ENCODE measurements around the gene GPSM3. TPM values are rescaled to one million over a fixed set of nuclear protein-coding genes. Genes with fewer than 3 reads are reported as not detected.

Gene GPSM3
- total and polyA plus RNA-seq, 2 donors (not counting 3 experiments of a cell fraction or from before 2014, with no cell fraction given), result 19.5 to 21.6 TPM

DNA sequence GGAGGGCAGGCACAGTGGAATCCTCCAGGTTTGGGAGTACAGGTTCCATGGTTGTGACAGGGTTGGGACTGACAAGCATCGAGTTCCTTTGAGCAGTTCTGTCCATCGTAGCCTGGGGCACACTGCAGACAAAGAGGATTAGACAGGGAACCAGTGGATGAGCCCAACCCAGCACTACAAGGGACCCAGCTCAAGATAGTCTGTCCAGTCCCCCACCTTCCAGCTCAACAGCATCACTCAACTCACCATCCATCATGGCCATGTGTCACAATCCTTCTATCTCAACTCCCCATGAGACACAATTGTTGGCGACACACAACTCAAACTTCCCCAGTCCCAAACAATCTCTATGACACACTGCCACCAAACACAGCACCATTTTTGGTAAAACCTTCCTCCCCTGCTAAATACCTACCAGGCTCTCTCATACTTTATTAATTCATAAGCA, 11.8 kb upstream of the GPSM3 start:
- BruUV-seq (replicated peaks), result no TSS peak
- Histone ChIP-seq H3K36me3 (ENCODE audit: control insufficient read depth in 2 of 2, extremely low read depth in 1 of 2, insufficient read depth in 2 of 2, low read length in 2 of 2) (peaks cover 7 to 12% of the 10 kb centered on the region in 2 experiments), H3K9ac (replicated peaks; ENCODE audit: extremely low read depth, insufficient read depth, low read length) (no peak overlapping the region), H3K4me3 (replicated peaks in 1 of 3; ENCODE audit: insufficient read depth in 1 of 3, low read depth in 1 of 3, low read length in 3 of 3) (no peak overlapping the region), H3K9me3 (replicated peaks; ENCODE audit: control insufficient read depth, insufficient read depth, low read length) (no peaks in the 10 kb centered on the region), H3K27ac (ENCODE audit: insufficient read depth, low read depth, low read length) (no peak overlapping the region), H3K4me2 (ENCODE audit: insufficient read depth, low read length) (no peak overlapping the region), H3K27me3 (ENCODE audit: control insufficient read depth in 2 of 2, insufficient read depth in 2 of 2, low read length in 2 of 2) (no peaks in the 10 kb centered on the region), H3K4me1 (ENCODE audit: control insufficient read depth, extremely low read depth, insufficient read depth, low read length) (no peaks in the 10 kb centered on the region), H3K79me2 (ENCODE audit: control insufficient read depth, insufficient read depth, low read length) (no peaks in the 10 kb centered on the region), H2AFZ (ENCODE audit: low read depth, low read length) (no peak overlapping the region), H4K20me1 (replicated peaks; ENCODE audit: control insufficient read depth, extremely low read depth, insufficient read depth, low read length) (no peaks in the 10 kb centered on the region), H3K9me1 (replicated peaks; ENCODE audit: control insufficient read depth, extremely low read depth, insufficient read depth, low read length) (no peaks in the 10 kb centered on the region)
- intact Hi-C loops (cut with micrococcal nuclease), result no loop called here
- ChIA-PET POLR2A (no interaction called here), CTCF (no interaction called here)
- no peak for DNase-seq (ENCODE audit: low read depth, low spot score)
- dilution Hi-C loops (cut with MboI; ENCODE audit: extremely low pct_ligation_motif_present, low sequenced_read_pairs), result no loop called here
- no peak for FAIRE-seq
- no peak for TF ChIP-seq POLR2A (IDR thresholded peaks at IDR 0.05; ENCODE audit: low read depth, low read length)
- TF ChIP-seq FOS (IDR thresholded peaks at IDR 0.05; ENCODE audit: borderline replicate concordance, insufficient read depth, low read length), result no peak
- no peak for TF ChIP-seq POLR2AphosphoS5 (IDR thresholded peaks at IDR 0.05; ENCODE audit: insufficient read depth, low read depth, low read length)
- TF ChIP-seq, protein P1, sequence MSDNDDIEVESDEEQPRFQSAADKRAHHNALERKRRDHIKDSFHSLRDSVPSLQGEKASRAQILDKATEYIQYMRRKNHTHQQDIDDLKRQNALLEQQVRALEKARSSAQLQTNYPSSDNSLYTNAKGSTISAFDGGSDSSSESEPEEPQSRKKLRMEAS (IDR thresholded peaks at IDR 0.05; ENCODE audit: insufficient read depth, insufficient read length), result no peak
- no peak for TF ChIP-seq GATA2 (IDR thresholded peaks at IDR 0.05; ENCODE audit: insufficient read depth, insufficient read length, low read depth, low read length)
- TF ChIP-seq JUN (IDR thresholded peaks at IDR 0.05; ENCODE audit: borderline replicate concordance, insufficient read depth, insufficient read length, low read depth), result no peak
- no peak for TF ChIP-seq EZH2 (IDR thresholded peaks at IDR 0.05; ENCODE audit: borderline replicate concordance, low read depth, low read length, severe bottlenecking)
- TF ChIP-seq MYC (IDR thresholded peaks at IDR 0.05; ENCODE audit: low read depth, low read length), result no peak
